Common myeloid progenitor, CD34-positive (primary cell): ENCODE data around the gene LAMA5.

Experiments
- CTCF ChIA-PET: fragments of 350-600 bp; sonication (Branson Sonifier 250); formaldehyde crosslinking; loops from one replicate; lab custom pipeline; 2021; ENCODE audit warnings: antibody characterized with exemption; lab: Charles Lee
- POLR2A ChIA-PET: fragments of 350-600 bp; sonication (Branson Sonifier 250); formaldehyde crosslinking; loops from one replicate; lab custom pipeline; 2021; ENCODE audit warnings: antibody characterized with exemption; lab: Charles Lee
- DNase-seq, 3 donors: peaks; one replicate each; pipeline versions ENCODE4 v3.0.0 to v3.0.0-alpha.2; 2013
- H3K27ac ChIP-seq, 2 experiments: 1 replicate in 1 of 2; 2 replicates in 1 of 2; pipeline ENCODE4 v1.7.0; 2013; ENCODE audit warnings: inconsistent platforms in 2 of 2, low read length in 2 of 2, mild to moderate bottlenecking in 2 of 2, low read depth in 1 of 2, moderate library complexity in 1 of 2; ENCODE audit not compliant: severe bottlenecking in 2 of 2, insufficient read depth in 1 of 2, poor library complexity in 1 of 2
- H3K27me3 ChIP-seq, 5 experiments: replicated peaks in 2 of 5; 1 replicate in 3 of 5; 2 replicates in 2 of 5; pipeline versions ENCODE4 v1.6.1 to v1.7.0; 2013; ENCODE audit warnings: low read length in 4 of 5, mild to moderate bottlenecking in 2 of 5, moderate library complexity in 2 of 5, inconsistent platforms in 1 of 5; ENCODE audit not compliant: insufficient read depth in 5 of 5, control insufficient read depth in 4 of 5
- H3K36me3 ChIP-seq, 4 experiments: 1 replicate in 2 of 4; 2 replicates in 2 of 4; pipeline versions ENCODE4 v1.6.1 to v1.7.0; 2013; ENCODE audit warnings: low read length in 3 of 4, control low read depth in 1 of 4, mild to moderate bottlenecking in 1 of 4; ENCODE audit not compliant: control insufficient read depth in 4 of 4, insufficient read depth in 4 of 4
- H3K4me1 ChIP-seq, 4 experiments: 1 replicate in 3 of 4; 2 replicates in 1 of 4; pipeline versions ENCODE4 v1.6.1 to v1.7.1; 2013; ENCODE audit warnings: low read length in 3 of 4, mild to moderate bottlenecking in 3 of 4, control low read depth in 1 of 4, inconsistent platforms in 1 of 4, moderate library complexity in 1 of 4; ENCODE audit not compliant: control insufficient read depth in 4 of 4, insufficient read depth in 4 of 4; ENCODE audit errors: control extremely low read depth in 1 of 4
- H3K4me3 ChIP-seq, 7 experiments: 1 replicate in 4 of 7; 2 replicates in 3 of 7; pipeline versions ENCODE4 v1.5.1 to v1.7.0; 2013; ENCODE audit warnings: mild to moderate bottlenecking in 7 of 7, low read length in 6 of 7, moderate library complexity in 6 of 7, inconsistent platforms in 2 of 7, low read depth in 2 of 7, control low read depth in 1 of 7; ENCODE audit not compliant: insufficient read depth in 4 of 7, control insufficient read depth in 1 of 7; ENCODE audit errors: extremely low read depth in 1 of 7
- H3K9me3 ChIP-seq, 5 experiments: 1 replicate in 4 of 5; 2 replicates in 1 of 5; pipeline versions ENCODE4 v1.6.1 to v1.7.1; 2013; ENCODE audit warnings: low read length in 4 of 5, mild to moderate bottlenecking in 2 of 5, inconsistent platforms in 1 of 5, low read depth in 1 of 5, moderate library complexity in 1 of 5; ENCODE audit not compliant: control insufficient read depth in 4 of 5, insufficient read depth in 2 of 5; ENCODE audit errors: control extremely low read depth in 1 of 5
- WGBS: methylation state at CpG from one replicate; pipeline ENCODE4 v1.1.5; 2013; ENCODE audit not compliant: insufficient coverage; 5-methylcytosine and 5-hydroxymethylcytosine counted together

The LAMA5 gene

GRCh38 chr20:62372042-62372993, 5.2 kb upstream of the LAMA5 start:
- H3K4me3 ChIP-seq = no peak overlapping the region

DNA sequence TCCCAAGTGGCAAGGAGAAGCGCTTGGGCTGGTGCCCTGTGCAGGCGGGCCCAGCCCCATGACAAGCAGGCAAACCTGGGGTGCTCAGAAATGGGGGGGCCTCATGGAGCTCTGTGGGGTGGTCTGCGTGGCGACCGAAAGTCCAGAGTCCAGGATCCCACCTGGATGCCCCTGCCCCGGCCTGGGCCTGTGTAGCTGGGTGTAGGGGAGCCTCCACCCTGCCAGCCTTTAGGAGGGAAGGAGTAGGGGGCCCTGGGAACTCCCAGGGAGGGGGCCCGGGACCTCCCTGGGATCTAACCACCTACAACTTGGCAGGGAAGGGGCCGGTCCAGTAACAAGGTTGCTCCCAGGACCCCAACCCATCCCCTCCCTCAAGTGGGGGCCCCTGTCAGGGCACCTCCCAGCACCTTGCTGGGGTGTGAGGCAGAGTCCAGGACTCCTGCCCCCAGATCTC, 4.5 kb upstream of the LAMA5 start:
- Histone ChIP-seq H3K9me3 (no peaks in the 10 kb centered on the region), H3K4me3 (no peak overlapping the region), H3K4me1 (peaks cover 0 to 20% (median 19%) of the 10 kb centered on the region in 4 experiments), H3K36me3 (no peaks in the 10 kb centered on the region), H3K27me3 (peaks cover 0 to 71% (median 12%) of the 10 kb centered on the region in 5 experiments), H3K27ac (no peak overlapping the region)
- POLR2A ChIA-PET = no interaction called here
- WGBS = 87% methylated on average over 2 of the region's 8 CpGs
- no peak for DNase-seq
- CTCF ChIA-PET = interaction anchor here (1.5 kb wide), 1 partner anchor 75 kb away, joined by 3 read pairs; no protein-coding TSS in a partner anchor

More at GRCh38 chr20:62372042-62372993, 5.2 kb upstream of the LAMA5 start:
- CTCF ChIA-PET = interaction anchor here (1.5 kb wide), 1 partner anchor 76 kb away, joined by 3 read pairs; no protein-coding TSS in a partner anchor
- DNase-seq = no peak
- no peaks in the 10 kb centered on the region for H3K36me3 ChIP-seq
- no peaks in the 10 kb centered on the region for H3K9me3 ChIP-seq
- H3K27me3 ChIP-seq = peaks cover 0 to 66% (median 12%) of the 10 kb centered on the region in 5 experiments
- H3K27ac ChIP-seq = no peak overlapping the region
- WGBS = 90% methylated on average over 22 of the region's 29 CpGs
- H3K4me1 ChIP-seq = peaks cover 0 to 17% (median 15%) of the 10 kb centered on the region in 4 experiments
- POLR2A ChIA-PET = no interaction called here

- ChIA-PET CTCF (interaction anchor here (1.1 to 1.3 kb wide), 2 partner anchors 12 to 14 kb away, joined by 3 to 6 read pairs; no protein-coding TSS in a partner anchor), POLR2A (no interaction called here)
- no peak for DNase-seq
- H3K27me3 ChIP-seq = peaks cover 0 to 77% (median 15%) of the 10 kb centered on the region in 5 experiments
- H3K4me1 ChIP-seq = peaks cover 0 to 26% (median 23%) of the 10 kb centered on the region in 4 experiments
- no peak overlapping the region for H3K4me3 ChIP-seq
- no peaks in the 10 kb centered on the region for H3K36me3 ChIP-seq
- WGBS = 74% methylated on average over 15 of the region's 18 CpGs
- H3K27ac ChIP-seq = no peak overlapping the region
- no peaks in the 10 kb centered on the region for H3K9me3 ChIP-seq
Observed at GRCh38 chr20:62370807-62371587, 3.9 kb upstream of the LAMA5 start.

GRCh38 chr20:62370115-62370806, 3.1 kb upstream of the LAMA5 start:
- H3K36me3 ChIP-seq = no peaks in the 10 kb centered on the region
- CTCF ChIA-PET = interaction anchor here (1.1 to 1.8 kb wide), 3 partner anchors 10 to 14 kb away, joined by 3 to 6 read pairs (median 5); no protein-coding TSS in a partner anchor
- no peaks in the 10 kb centered on the region for H3K9me3 ChIP-seq
- POLR2A ChIA-PET = no interaction called here
- 86% methylated on average over 18 of the region's 19 CpGs for WGBS
- peaks cover 0 to 27% (median 23%) of the 10 kb centered on the region in 4 experiments for H3K4me1 ChIP-seq
- H3K4me3 ChIP-seq = no peak overlapping the region
- H3K27me3 ChIP-seq = peaks cover 0 to 85% (median 15%) of the 10 kb centered on the region in 5 experiments
- no peak overlapping the region for H3K27ac ChIP-seq
- no peak for DNase-seq

- ChIA-PET CTCF (interaction anchor here (1.1 to 1.8 kb wide), 3 partner anchors 11 to 13 kb away, joined by 3 to 6 read pairs (median 5); no protein-coding TSS in a partner anchor), POLR2A (no interaction called here)
- Histone ChIP-seq H3K9me3 (no peaks in the 10 kb centered on the region), H3K4me1 (peaks cover 0 to 27% (median 22%) of the 10 kb centered on the region in 4 experiments), H3K27ac (no peak overlapping the region), H3K27me3 (peaks cover 0 to 87% (median 15%) of the 10 kb centered on the region in 5 experiments), H3K36me3 (no peaks in the 10 kb centered on the region), H3K4me3 (no peak overlapping the region)
- 78% methylated on average over 3 of the region's 4 CpGs for WGBS
- DNase-seq = no peak
Observed at GRCh38 chr20:62369815-62370114, 2.7 kb upstream of the LAMA5 start.

DNA sequence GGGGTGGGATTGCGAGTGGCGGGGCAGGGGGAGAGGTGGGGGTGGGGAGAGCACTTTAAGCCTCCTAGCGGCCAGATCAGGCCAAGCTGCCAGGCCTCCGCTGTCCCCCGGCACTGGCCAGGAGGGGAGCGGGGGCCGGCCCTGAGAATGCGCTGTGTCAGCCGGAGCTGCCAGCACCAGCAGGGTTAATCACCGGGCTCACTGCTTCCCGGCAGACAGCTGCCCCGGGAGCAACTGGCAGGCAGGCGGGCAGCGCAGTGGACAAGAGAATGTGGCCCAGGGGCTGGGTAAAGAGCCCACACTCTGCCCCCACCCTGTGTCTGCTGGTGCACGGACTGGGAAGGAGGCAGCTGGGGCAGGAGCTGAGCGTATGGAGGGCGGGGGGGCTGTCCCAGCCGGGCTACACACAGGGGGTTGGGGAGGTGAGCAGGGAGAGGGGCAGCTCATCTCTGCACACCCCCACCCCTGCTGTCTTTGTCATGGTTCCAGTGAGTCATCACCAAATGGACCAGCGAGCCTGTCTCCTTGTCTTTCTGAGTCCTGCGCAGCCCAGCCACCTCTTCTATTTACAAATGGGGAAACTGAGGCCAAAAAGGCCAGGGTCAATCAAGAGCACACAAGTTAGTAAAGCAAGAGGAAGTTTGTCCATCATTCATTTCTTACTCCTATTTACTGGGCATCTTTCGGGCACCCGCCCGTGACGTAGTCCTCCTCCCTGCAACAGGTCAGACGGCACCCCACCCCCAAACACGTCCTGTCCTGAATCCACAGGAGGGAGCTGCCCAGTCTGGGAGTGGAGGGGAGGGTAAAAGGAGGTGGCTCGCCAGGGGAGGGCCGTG, 2.1 kb upstream of the LAMA5 start:
- Histone ChIP-seq H3K27me3 (peaks cover 0 to 84% (median 17%) of the 10 kb centered on the region in 5 experiments), H3K36me3 (no peaks in the 10 kb centered on the region), H3K4me3 (no peak overlapping the region), H3K9me3 (no peaks in the 10 kb centered on the region), H3K27ac (no peak overlapping the region), H3K4me1 (peaks cover 0 to 27% (median 22%) of the 10 kb centered on the region in 4 experiments)
- WGBS = 9% methylated on average over 16 of the region's 28 CpGs
- ChIA-PET CTCF (interaction anchor here (0.6 to 2.1 kb wide), 5 partner anchors 8 to 403 kb away, joined by 3 to 7 read pairs (median 3); no protein-coding TSS in a partner anchor), POLR2A (no interaction called here)
- DNase-seq = no peak
